Mesenchymal stem cell (in vitro differentiated cells and primary cell): Measurements from ENCODE around the gene MYF6.

Experiments
- DNase-seq: peaks from one replicate; pipeline ENCODE4 v3.0.0-alpha.2; 2013
- H2AFZ ChIP-seq: one replicate; pipeline ENCODE4 v1.6.1; 2013; ENCODE audit warnings: low read depth, mild to moderate bottlenecking, control low read depth, inconsistent platforms, low read length, moderate library complexity
- H2AK5ac ChIP-seq: 2 replicates; pipeline ENCODE4 v1.6.1; 2013; ENCODE audit warnings: low read length, moderate library complexity, mild to moderate bottlenecking, inconsistent platforms; ENCODE audit not compliant: severe bottlenecking
- H2BK120ac ChIP-seq: one replicate; pipeline ENCODE4 v1.6.1; 2013; ENCODE audit warnings: low read depth, mild to moderate bottlenecking, inconsistent platforms, low read length, moderate library complexity
- H2BK12ac ChIP-seq, 2 experiments: one replicate each; pipeline ENCODE4 v1.6.1; 2013; ENCODE audit warnings: inconsistent platforms in 2 of 2, low read length in 2 of 2, mild to moderate bottlenecking in 2 of 2, moderate library complexity in 2 of 2, control low read depth in 1 of 2
- H2BK15ac ChIP-seq: one replicate; pipeline ENCODE4 v1.6.1; 2013; ENCODE audit warnings: mild to moderate bottlenecking, low read depth, inconsistent platforms; ENCODE audit not compliant: poor library complexity, severe bottlenecking
- H2BK5ac ChIP-seq: 2 replicates; pipeline ENCODE4 v1.6.1; 2013; ENCODE audit warnings: low read depth, mild to moderate bottlenecking, low read length, control low read depth, inconsistent platforms; ENCODE audit not compliant: poor library complexity, severe bottlenecking
- H3K14ac ChIP-seq, 2 experiments: one replicate each; pipeline ENCODE4 v1.6.1; 2013; ENCODE audit warnings: inconsistent platforms in 2 of 2, low read length in 2 of 2, control low read depth in 1 of 2, mild to moderate bottlenecking in 1 of 2, moderate library complexity in 1 of 2
- H3K18ac ChIP-seq, 2 experiments: one replicate each; pipeline ENCODE4 v1.6.1; 2013; ENCODE audit warnings: inconsistent platforms in 2 of 2, low read length in 2 of 2, control low read depth in 1 of 2, low read depth in 1 of 2, mild to moderate bottlenecking in 1 of 2
- H3K23ac ChIP-seq, 2 experiments: one replicate each; pipeline ENCODE4 v1.6.1; 2013; ENCODE audit warnings: inconsistent platforms in 2 of 2, low read length in 2 of 2, mild to moderate bottlenecking in 2 of 2, moderate library complexity in 2 of 2, control low read depth in 1 of 2
- H3K27ac ChIP-seq: 2 replicates; pipeline ENCODE4 v1.5.1; 2013; ENCODE audit warnings: mild to moderate bottlenecking, moderate library complexity, low read length, control low read depth, inconsistent platforms; ENCODE audit not compliant: poor library complexity, severe bottlenecking
- H3K27me3 ChIP-seq, 2 experiments: 2 replicates each; pipeline versions ENCODE4 v1.6.1 to v1.7.0; 2013; ENCODE audit warnings: low read length in 2 of 2, mild to moderate bottlenecking in 2 of 2, moderate library complexity in 2 of 2, control low read depth in 1 of 2, inconsistent platforms in 1 of 2; ENCODE audit not compliant: control insufficient read depth in 1 of 2, insufficient read depth in 1 of 2
- H3K36me3 ChIP-seq, 2 experiments: 2 replicates each; pipeline versions ENCODE4 v1.6.1 to v1.7.0; 2013; ENCODE audit warnings: low read length in 2 of 2, control low read depth in 1 of 2, inconsistent platforms in 1 of 2, low read depth in 1 of 2, mild to moderate bottlenecking in 1 of 2; ENCODE audit not compliant: insufficient read depth in 2 of 2, control insufficient read depth in 1 of 2
- H3K4ac ChIP-seq, 2 experiments: one replicate each; pipeline ENCODE4 v1.6.1; 2013; ENCODE audit warnings: inconsistent platforms in 2 of 2, low read length in 2 of 2, mild to moderate bottlenecking in 2 of 2, moderate library complexity in 2 of 2, control low read depth in 1 of 2, low read depth in 1 of 2
- H3K4me1 ChIP-seq: 2 replicates; pipeline ENCODE4 v1.6.1; 2013; ENCODE audit warnings: low read depth, low read length, control low read depth; ENCODE audit not compliant: control insufficient read depth, insufficient read depth
- H3K4me2 ChIP-seq: 2 replicates; pipeline ENCODE4 v1.6.1; 2013; ENCODE audit warnings: low read length, mild to moderate bottlenecking, inconsistent platforms; ENCODE audit not compliant: poor library complexity, severe bottlenecking
- H3K4me3 ChIP-seq, 2 experiments: 2 replicates each; pipeline versions ENCODE4 v1.5.1 to v1.7.0; 2013; ENCODE audit warnings: low read length in 2 of 2, mild to moderate bottlenecking in 2 of 2, control low read depth in 1 of 2, low read depth in 1 of 2; ENCODE audit not compliant: insufficient read depth in 1 of 2
- H3K79me1 ChIP-seq: replicated peaks from 2 replicates; pipeline ENCODE4 v1.6.1; 2013; ENCODE audit warnings: mild to moderate bottlenecking, control low read depth, low read length, inconsistent platforms; ENCODE audit not compliant: poor library complexity, severe bottlenecking
- H3K9ac ChIP-seq: 2 replicates; pipeline ENCODE4 v1.7.0; 2013; ENCODE audit warnings: mild to moderate bottlenecking, low read length, moderate library complexity
- H3K9me3 ChIP-seq: 2 replicates; pipeline ENCODE4 v1.7.0; 2013; ENCODE audit warnings: mild to moderate bottlenecking, low read length; ENCODE audit not compliant: control insufficient read depth
- H4K8ac ChIP-seq: one replicate; pipeline ENCODE4 v1.6.1; 2013; ENCODE audit warnings: inconsistent platforms, mild to moderate bottlenecking, low read length, moderate library complexity
- H4K91ac ChIP-seq: one replicate; pipeline ENCODE4 v1.6.1; 2013; ENCODE audit warnings: mild to moderate bottlenecking, low read length, inconsistent platforms
- WGBS: methylation state at CpG from one replicate; pipeline ENCODE4 v1.1.7; 2013; ENCODE audit warnings: mixed read lengths; 5-methylcytosine and 5-hydroxymethylcytosine counted together

MYF6 gene

DNA sequence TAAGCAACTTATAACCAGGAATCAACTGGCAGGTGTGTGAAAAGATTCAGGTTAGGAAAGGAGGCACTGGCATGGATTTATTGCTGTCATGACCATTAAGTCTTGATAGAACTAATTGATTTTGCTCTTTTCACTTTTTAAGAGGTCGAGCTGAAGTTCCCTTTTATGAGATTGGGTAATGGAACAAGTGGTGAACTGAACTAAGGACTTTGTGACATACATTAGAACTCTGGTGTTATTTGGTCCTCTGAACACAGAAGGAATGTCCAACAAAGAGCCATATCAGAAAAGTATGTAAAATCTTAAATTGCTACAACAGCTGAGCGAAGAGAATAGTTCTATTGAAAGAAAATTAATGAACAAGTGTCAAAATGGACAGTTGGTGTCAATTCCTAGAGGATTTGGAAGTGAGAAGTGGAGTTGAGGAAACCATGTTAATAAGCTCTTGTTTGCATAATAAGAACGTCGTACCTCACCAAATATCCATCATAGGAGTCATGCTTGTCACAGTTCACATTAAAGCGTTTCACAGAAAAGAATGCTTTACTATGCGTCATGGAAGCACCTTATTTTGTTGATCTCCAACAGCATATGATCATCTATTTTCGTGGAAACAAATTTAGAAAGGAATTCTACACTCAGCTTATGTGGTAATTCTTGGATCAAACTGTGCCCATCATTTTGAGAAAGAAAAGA lies 8.4 kb upstream of the MYF6 start:
- Histone ChIP-seq H3K27ac (no peak overlapping the region), H3K4ac (no peak overlapping the region), H2AFZ (no peak overlapping the region)

DNA sequence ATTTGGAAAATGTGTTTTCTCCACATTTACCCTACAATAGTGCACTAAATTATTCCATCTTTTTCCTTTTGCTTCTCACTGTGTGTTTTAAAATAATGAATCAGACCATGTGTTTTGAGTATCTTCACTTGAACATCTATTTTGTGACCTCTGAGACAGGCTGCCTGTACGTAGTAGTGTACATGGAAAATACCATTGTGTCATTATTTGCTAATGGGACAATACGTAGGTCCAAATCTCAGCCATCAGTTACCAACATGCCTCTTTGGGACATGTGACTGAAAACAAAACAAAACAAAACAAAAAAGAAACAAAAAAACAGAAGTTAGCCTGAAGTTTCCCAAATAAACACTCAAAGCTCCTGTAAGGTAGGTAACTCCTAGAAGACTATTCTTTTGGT lies 7.1 kb upstream of the MYF6 start:
- Histone ChIP-seq H3K23ac (no peak overlapping the region), H4K91ac (no peak overlapping the region), H2BK12ac (no peak overlapping the region), H3K36me3 (no peaks in the 10 kb centered on the region), H3K4me2 (no peak overlapping the region), H3K18ac (no peak overlapping the region), H2BK15ac (no peak overlapping the region), H2BK120ac (no peak overlapping the region), H3K4me3 (no peak overlapping the region), H3K79me1 (no peaks in the 10 kb centered on the region), H2BK5ac (no peak overlapping the region), H3K4me1 (peaks cover 2% of the 10 kb centered on the region), H3K27ac (no peak overlapping the region), H4K8ac (no peak overlapping the region), H2AFZ (no peak overlapping the region), H3K27me3 (no peaks in the 10 kb centered on the region), H3K9me3 (no peaks in the 10 kb centered on the region), H3K14ac (no peak overlapping the region), H2AK5ac (no peak overlapping the region), H3K4ac (no peak overlapping the region), H3K9ac (no peak overlapping the region)
- DNase-seq, result no peak
- WGBS, result 100% methylated on average over 2 of the region's 2 CpGs

More for the DNA sequence above, 8.4 kb upstream of the MYF6 start:
- Histone ChIP-seq H2AK5ac (no peak overlapping the region), H2BK15ac (no peak overlapping the region), H3K27me3 (no peaks in the 10 kb centered on the region), H3K18ac (no peak overlapping the region), H3K79me1 (no peaks in the 10 kb centered on the region), H3K4me1 (peaks cover 2% of the 10 kb centered on the region), H2BK120ac (no peak overlapping the region), H3K9ac (no peak overlapping the region), H4K91ac (no peak overlapping the region), H3K23ac (no peak overlapping the region), H2BK5ac (no peak overlapping the region), H3K14ac (no peak overlapping the region), H3K9me3 (no peaks in the 10 kb centered on the region), H3K4me3 (no peak overlapping the region), H4K8ac (no peak overlapping the region), H3K36me3 (no peaks in the 10 kb centered on the region), H2BK12ac (no peak overlapping the region), H3K4me2 (no peak overlapping the region)
- 89% methylated on average over 6 of the region's 7 CpGs for WGBS
- DNase-seq, result no peak

DNA sequence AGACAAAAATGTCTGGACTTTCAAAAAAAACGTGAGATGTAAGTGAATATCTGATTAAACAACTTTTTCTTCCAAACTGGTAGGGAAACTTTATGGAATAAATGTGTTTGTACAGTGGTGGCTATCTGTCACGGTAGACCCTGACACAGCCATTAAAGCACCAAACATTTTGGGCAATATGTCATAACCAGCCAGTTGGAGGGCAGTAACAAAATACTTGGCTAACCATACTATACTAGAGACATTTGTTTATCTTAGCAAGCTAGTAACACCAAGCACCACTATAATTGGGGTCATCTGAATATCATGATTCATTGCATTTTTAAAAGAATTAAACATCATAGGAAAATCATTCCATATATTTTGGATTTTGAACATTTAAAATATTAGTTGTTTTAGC lies 6.0 kb upstream of the MYF6 start:
- no peak overlapping the region for H2BK5ac ChIP-seq
- H2AK5ac ChIP-seq, result no peak overlapping the region
- H3K18ac ChIP-seq, result no peak overlapping the region
- no peak overlapping the region for H4K91ac ChIP-seq
- no peak overlapping the region for H4K8ac ChIP-seq
- H3K14ac ChIP-seq, result no peak overlapping the region
- H2BK12ac ChIP-seq, result no peak overlapping the region
- H2BK120ac ChIP-seq, result no peak overlapping the region
- H2BK15ac ChIP-seq, result no peak overlapping the region
- no peaks in the 10 kb centered on the region for H3K79me1 ChIP-seq
- H3K23ac ChIP-seq, result no peak overlapping the region
- 54% methylated on average over 2 of the region's 2 CpGs for WGBS
- no peak overlapping the region for H3K4ac ChIP-seq
- no peaks in the 10 kb centered on the region for H3K36me3 ChIP-seq
- H3K9ac ChIP-seq, result no peak overlapping the region
- H3K4me1 ChIP-seq, result peaks cover 2% of the 10 kb centered on the region
- no peak for DNase-seq
- no peaks in the 10 kb centered on the region for H3K9me3 ChIP-seq
- no peak overlapping the region for H3K4me3 ChIP-seq
- H3K4me2 ChIP-seq, result no peak overlapping the region
- H2AFZ ChIP-seq, result no peak overlapping the region
- no peak overlapping the region for H3K27ac ChIP-seq
- H3K27me3 ChIP-seq, result no peaks in the 10 kb centered on the region

DNA sequence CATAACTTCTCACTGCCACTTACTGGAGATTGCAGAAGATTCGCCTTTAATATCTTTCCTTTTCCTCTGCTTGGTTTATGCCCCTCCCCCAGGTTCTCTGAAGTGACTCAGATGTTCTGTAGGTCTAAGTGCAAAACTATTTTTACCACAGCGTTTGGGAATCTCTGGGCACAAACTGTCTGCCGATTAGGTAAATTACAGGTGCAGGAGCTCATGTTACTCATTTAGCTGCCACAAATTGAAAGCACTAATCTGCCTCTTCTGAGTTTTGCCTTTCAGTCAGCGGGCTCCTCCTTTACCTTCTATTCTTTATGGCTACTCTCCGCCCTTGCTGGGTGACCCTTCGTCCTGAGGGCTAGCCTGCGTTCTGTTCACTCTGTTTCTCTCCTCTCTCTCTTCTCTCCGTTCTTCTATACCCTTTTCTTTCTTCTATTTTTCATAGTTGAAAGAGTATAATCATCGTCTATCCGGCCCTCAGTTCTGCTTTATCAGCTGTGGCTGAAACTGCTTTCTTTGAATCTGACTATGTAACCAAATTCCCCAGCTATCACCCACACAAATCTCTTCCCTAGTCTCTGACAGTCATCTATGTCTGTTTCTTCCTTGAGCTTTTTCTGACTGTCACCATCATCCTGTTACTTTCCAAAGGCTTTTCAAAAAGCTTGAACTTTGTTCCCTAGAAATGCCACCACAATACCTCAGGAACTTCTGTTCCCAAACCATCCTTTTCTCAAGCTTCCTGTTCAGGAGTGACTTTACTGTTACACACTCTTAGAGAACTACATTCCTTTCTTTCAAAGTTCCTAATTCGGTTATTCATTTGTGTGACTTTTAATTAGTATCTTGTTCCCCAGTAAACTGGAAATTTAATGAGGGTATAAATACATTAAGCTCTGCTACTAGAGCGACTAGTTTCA lies 4.3 kb upstream of the MYF6 start:
- H4K91ac ChIP-seq, result no peak overlapping the region
- peak overlapping the region; percentile 54 for H2AFZ ChIP-seq
- H3K36me3 ChIP-seq, result no peaks in the 10 kb centered on the region
- peak; percentile 64 for DNase-seq
- H2AK5ac ChIP-seq, result no peak overlapping the region
- H3K4me2 ChIP-seq, result peak overlapping the region; percentile 43
- H3K27ac ChIP-seq, result no peak overlapping the region
- peaks cover 6% of the 10 kb centered on the region for H3K4me1 ChIP-seq
- no peak overlapping the region for H2BK15ac ChIP-seq
- peak overlapping the region in 1 of 2 experiments; percentile 41 for H3K4ac ChIP-seq
- no peaks in the 10 kb centered on the region for H3K9me3 ChIP-seq
- H3K79me1 ChIP-seq, result no peaks in the 10 kb centered on the region
- H3K23ac ChIP-seq, result no peak overlapping the region
- H3K18ac ChIP-seq, result peak overlapping the region in 1 of 2 experiments; percentile 12
- H2BK120ac ChIP-seq, result no peak overlapping the region
- no peak overlapping the region for H2BK5ac ChIP-seq
- no peak overlapping the region for H3K14ac ChIP-seq
- H3K9ac ChIP-seq, result peak overlapping the region; percentile 50
- WGBS, result 47% methylated on average over 11 of the region's 12 CpGs
- H2BK12ac ChIP-seq, result no peak overlapping the region
- H3K4me3 ChIP-seq, result peak overlapping the region in 1 of 2 experiments; percentile 69
- peaks cover 0 to 8% of the 10 kb centered on the region in 2 experiments for H3K27me3 ChIP-seq
- no peak overlapping the region for H4K8ac ChIP-seq
